ENCODE measurements around the gene HLA-DOB. TPM values are rescaled to one million over a fixed set of nuclear protein-coding genes. Genes with fewer than 3 reads are reported as not detected.

Gene HLA-DOB
- polyA plus RNA-seq, 4 donors = 0.74 to 4.6 (median 2.7) TPM; not detected in 1

DNA sequence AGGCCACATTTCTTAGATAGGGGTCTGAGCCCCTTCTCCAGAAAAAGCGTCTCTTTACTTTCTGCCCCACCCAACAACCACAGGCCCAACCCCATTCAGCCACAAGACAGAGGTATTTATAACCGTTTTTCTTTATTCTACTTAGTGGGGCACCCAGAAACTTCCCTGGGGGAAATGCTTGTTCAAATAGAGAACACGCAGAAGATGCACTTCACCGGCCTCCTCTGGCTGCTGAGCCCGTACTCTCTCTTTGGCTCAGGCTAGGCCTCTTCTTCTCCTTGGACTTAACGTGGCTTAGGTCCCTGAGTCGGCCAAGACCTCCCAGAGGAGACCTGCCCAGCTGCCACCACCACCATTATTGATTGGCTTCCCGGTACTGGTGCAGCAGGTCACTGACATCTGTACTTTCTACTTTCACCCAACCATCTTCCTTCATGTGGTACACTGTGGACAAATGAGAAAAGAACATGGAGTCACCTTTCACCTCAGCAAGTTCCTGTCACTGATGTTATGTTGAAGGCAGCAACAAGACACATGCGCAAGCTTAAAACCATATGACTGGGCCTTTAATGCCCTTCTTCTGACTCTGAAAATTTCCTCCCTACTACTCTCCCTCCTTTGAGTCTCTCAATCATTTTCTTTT lies 23.9 kb upstream of the HLA-DOB start:
- Histone ChIP-seq H3K36me3 (ENCODE audit: control insufficient read depth in 3 of 3, insufficient read depth in 2 of 3, low read depth in 1 of 3, low read length in 3 of 3) (peaks cover 5 to 23% (median 8%) of the 10 kb centered on the region in 3 donors), H3K4me1 (ENCODE audit: control insufficient read depth in 3 of 3, insufficient read depth in 2 of 3, low read depth in 1 of 3, low read length in 2 of 3) (peaks cover 7 to 18% (median 10%) of the 10 kb centered on the region in 3 donors), H3K27ac (ENCODE audit: low read depth in 1 of 3, low read length in 2 of 3) (peak overlapping the region in 2 of 3 donors; percentile 24 to 79), H3K9me3 (ENCODE audit: control insufficient read depth in 2 of 2, insufficient read depth in 1 of 2, low read depth in 1 of 2, low read length in 1 of 2) (no peaks in the 10 kb centered on the region), H3K27me3 (ENCODE audit: control insufficient read depth in 3 of 3, insufficient read depth in 3 of 3, low read length in 3 of 3) (no peaks in the 10 kb centered on the region), H3K4me3 (ENCODE audit: low read depth in 1 of 3, low read length in 3 of 3) (no peak overlapping the region)
- DNase-seq (no peak), FAIRE-seq (no peak)
- 68 to 74% (median 70%) methylated on average over 8 to 9 of the region's 9 CpGs for WGBS, 3 donors

DNA sequence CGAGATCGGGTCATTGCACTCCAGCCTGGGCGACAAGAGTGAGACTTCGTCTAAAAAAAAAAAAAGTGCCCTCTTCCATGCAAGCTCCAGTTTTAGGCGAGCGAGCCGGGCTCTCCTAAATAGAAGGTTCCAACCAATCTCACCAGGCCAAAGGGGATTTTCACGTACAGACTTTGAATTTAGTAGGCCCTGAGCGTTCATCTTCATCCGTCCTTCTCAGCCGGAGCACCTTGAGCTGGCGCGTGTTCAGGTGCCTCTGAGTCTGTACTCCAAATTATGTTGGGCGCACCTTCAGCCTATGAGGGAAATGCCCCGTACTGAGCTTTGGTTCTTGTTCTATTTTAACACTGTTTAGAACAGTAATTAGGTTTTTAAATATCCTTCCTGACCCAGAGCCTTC lies 22.6 kb upstream of the HLA-DOB start:
- Histone ChIP-seq H3K27ac (ENCODE audit: low read depth in 1 of 3, low read length in 2 of 3) (peak overlapping the region in 1 of 3 donors; percentile 96), H3K9me3 (ENCODE audit: control insufficient read depth in 2 of 2, insufficient read depth in 1 of 2, low read depth in 1 of 2, low read length in 1 of 2) (no peaks in the 10 kb centered on the region), H3K27me3 (ENCODE audit: control insufficient read depth in 3 of 3, insufficient read depth in 3 of 3, low read length in 3 of 3) (no peaks in the 10 kb centered on the region), H3K4me3 (ENCODE audit: low read depth in 1 of 3, low read length in 3 of 3) (no peak overlapping the region), H3K4me1 (ENCODE audit: control insufficient read depth in 3 of 3, insufficient read depth in 2 of 3, low read depth in 1 of 3, low read length in 2 of 3) (peaks cover 5 to 18% (median 10%) of the 10 kb centered on the region in 3 donors), H3K36me3 (ENCODE audit: control insufficient read depth in 3 of 3, insufficient read depth in 2 of 3, low read depth in 1 of 3, low read length in 3 of 3) (peaks cover 5 to 27% (median 19%) of the 10 kb centered on the region in 3 donors)
- FAIRE-seq (no peak), DNase-seq (no peak)
- 82 to 87% (median 82%) methylated on average over 15 of the region's 15 CpGs for WGBS, 3 donors

DNA sequence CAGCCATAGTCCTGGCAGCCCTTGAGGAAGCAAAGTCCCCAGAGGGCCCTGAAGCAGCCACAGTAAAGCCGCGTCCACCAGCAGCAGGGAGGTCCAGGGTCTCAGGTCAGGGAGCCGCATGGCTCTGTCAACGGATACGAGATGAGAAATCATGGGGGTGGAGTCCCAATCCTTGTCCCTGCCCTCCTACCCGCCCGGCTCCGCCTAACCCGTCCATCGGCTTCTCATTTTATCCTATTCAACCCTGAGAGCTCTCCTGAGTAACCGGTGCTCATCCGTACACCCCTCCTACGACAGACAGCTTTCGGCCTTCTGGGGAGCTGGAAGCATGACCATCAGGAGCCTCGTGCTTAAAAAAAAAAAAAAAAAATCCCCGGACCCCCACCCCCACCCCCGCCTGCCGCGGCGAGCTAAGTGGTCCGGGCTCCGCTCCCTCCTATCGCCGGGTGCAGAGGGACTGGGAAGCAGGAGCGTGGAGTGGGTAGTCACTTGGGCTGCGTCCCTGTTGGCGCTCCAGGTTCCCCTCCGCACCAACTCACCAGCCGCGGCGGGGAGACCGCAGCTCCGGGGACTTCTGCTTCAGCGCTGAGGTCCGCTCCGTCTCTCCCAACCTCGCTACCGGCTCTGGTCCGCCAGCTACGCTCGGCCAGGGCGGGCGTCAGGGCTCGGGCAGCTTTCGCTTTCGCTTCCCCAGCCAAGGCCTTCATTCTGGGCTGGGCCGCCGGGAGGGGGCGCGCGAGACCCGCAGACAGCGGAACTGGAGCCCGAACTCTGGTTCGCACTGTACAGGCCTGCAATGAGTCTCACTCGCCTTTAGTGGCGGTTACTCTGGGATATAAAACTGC lies 21.5 kb upstream of the HLA-DOB start, which contains the start of gene TAP2:
TSS of gene TAP2 (minus strand) at position 626 of the 845 bp plus-strand sequence. CDS start at position 120, 506 bp downstream.
- peaks cover 5 to 18% (median 10%) of the 10 kb centered on the region in 3 donors for H3K4me1 ChIP-seq (ENCODE audit: control insufficient read depth in 3 of 3, insufficient read depth in 2 of 3, low read depth in 1 of 3, low read length in 2 of 3)
- FAIRE-seq = no peak
- WGBS, 3 donors = 0 to 1% (median 0%) methylated on average over 52 to 57 of the region's 57 CpGs
- DNase-seq = peak; percentile 94 to 98
- H3K27me3 ChIP-seq (ENCODE audit: control insufficient read depth in 3 of 3, insufficient read depth in 3 of 3, low read length in 3 of 3) = no peaks in the 10 kb centered on the region
- H3K36me3 ChIP-seq (ENCODE audit: control insufficient read depth in 3 of 3, insufficient read depth in 2 of 3, low read depth in 1 of 3, low read length in 3 of 3) = peaks cover 5 to 27% (median 23%) of the 10 kb centered on the region in 3 donors
- peak within 1 kb of the TSS; percentile 73 to 92 (median 84) for H3K4me3 ChIP-seq (ENCODE audit: low read depth in 1 of 3, low read length in 3 of 3)
- H3K27ac ChIP-seq (ENCODE audit: low read depth in 1 of 3, low read length in 2 of 3) = peak within 1 kb of the TSS; percentile 61 to 96 (median 89)
- no peaks in the 10 kb centered on the region for H3K9me3 ChIP-seq (ENCODE audit: control insufficient read depth in 2 of 2, insufficient read depth in 1 of 2, low read depth in 1 of 2, low read length in 1 of 2)

DNA sequence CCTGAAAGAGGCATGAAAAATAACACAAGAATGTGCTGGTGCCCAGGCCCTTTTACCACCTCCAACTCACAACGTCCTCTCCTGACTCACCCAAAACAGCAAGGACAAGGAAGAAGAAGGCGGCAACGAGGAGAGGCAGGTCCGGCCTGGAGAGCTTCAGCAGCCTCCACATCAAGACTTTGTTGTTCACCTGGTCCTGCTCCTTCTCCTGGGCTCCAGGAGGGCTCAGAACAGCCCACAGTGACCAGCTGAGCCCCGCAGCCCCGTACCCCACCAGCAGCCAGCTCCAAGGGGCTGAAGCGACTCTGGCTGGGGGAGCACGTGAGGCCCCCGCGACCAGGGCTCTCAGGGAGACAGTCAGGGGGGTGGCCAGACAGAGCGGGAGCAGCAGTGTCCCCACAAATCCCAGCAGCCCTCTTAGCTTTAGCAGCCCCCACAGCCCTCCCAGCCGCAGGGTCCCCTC lies 20.9 kb upstream of the HLA-DOB start:
- peak overlapping the region; percentile 38 to 96 (median 89) for H3K27ac ChIP-seq (ENCODE audit: low read depth in 1 of 3, low read length in 2 of 3)
- DNase-seq = peak in 1 of 2 donors; percentile 31
- peaks cover 5 to 24% (median 23%) of the 10 kb centered on the region in 3 donors for H3K36me3 ChIP-seq (ENCODE audit: control insufficient read depth in 3 of 3, insufficient read depth in 2 of 3, low read depth in 1 of 3, low read length in 3 of 3)
- no peak for FAIRE-seq
- WGBS, 3 donors = 6 to 20% (median 13%) methylated on average over 12 of the region's 12 CpGs
- peak overlapping the region; percentile 73 to 92 (median 84) for H3K4me3 ChIP-seq (ENCODE audit: low read depth in 1 of 3, low read length in 3 of 3)
- no peaks in the 10 kb centered on the region for H3K27me3 ChIP-seq (ENCODE audit: control insufficient read depth in 3 of 3, insufficient read depth in 3 of 3, low read length in 3 of 3)
- peaks cover 5 to 15% (median 10%) of the 10 kb centered on the region in 3 donors for H3K4me1 ChIP-seq (ENCODE audit: control insufficient read depth in 3 of 3, insufficient read depth in 2 of 3, low read depth in 1 of 3, low read length in 2 of 3)
- no peaks in the 10 kb centered on the region for H3K9me3 ChIP-seq (ENCODE audit: control insufficient read depth in 2 of 2, insufficient read depth in 1 of 2, low read depth in 1 of 2, low read length in 1 of 2)

DNA sequence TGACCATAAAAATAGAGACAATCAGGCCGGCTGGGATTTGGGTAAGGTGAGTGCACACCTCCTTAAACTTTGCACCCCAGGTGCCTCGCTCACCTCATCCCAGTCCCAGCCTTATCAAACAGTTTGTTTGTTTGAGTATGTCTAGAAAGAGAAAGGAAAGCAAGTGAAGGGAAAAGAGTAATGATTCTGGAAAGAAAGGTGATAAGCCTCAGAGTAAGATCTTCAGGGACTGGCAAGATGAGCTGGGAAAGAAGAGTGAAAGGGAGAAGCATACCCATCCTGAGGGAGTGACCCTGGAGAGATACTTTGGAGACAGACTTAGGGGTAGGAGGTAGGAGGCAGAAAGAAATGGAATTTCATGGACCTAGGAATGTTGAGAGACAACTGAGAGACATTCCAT lies 20.1 kb upstream of the HLA-DOB start:
- H3K36me3 ChIP-seq (ENCODE audit: control insufficient read depth in 3 of 3, insufficient read depth in 2 of 3, low read depth in 1 of 3, low read length in 3 of 3) = peaks cover 0 to 23% (median 21%) of the 10 kb centered on the region in 3 donors
- WGBS, 3 donors = 15 to 60% (median 29%) methylated on average over 2 of the region's 2 CpGs

DNA sequence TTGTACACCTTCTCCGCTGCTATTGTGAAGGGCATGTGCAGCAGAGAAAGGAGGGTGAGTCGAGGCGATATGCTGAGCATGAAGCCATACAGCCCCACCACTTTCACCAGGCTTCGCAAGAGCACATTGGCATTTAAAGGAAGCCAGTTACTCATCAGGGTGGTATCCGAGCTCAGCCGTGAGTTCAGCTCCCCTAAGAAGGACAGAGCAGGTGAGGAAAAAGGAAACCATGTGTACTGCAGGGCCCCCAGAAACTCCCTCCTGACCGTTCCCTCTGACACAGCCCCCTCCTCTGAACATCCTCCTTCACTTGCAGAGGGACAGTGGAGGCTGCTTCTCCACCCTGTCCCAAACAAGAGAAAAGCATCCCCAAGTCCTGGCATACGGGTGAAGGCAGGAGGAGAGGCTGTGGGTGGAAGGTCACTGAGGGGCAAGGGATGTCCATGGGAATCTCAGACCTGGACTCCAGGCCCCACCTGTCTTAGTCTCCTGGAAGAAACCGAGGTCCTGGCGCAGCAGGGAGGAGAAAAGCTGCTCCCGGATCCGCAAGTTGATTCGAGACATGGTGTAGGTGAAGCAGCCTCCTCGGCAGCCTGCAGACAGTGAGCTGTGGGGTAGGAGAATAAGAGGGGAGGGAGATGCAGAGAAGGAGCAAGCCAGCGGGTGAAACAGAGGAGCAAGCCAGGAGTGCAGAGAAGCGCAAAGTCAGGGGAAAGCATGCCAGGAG lies 18.5 kb upstream of the HLA-DOB start:
- FAIRE-seq (no peak), DNase-seq (no peak)
- H3K4me3 ChIP-seq (ENCODE audit: low read depth in 1 of 3, low read length in 3 of 3) = no peak overlapping the region
- peaks cover 0 to 29% (median 15%) of the 10 kb centered on the region in 3 donors for H3K36me3 ChIP-seq (ENCODE audit: control insufficient read depth in 3 of 3, insufficient read depth in 2 of 3, low read depth in 1 of 3, low read length in 3 of 3)
- H3K4me1 ChIP-seq (ENCODE audit: control insufficient read depth in 3 of 3, insufficient read depth in 2 of 3, low read depth in 1 of 3, low read length in 2 of 3) = peaks cover 0 to 5% (median 2%) of the 10 kb centered on the region in 3 donors
- no peak overlapping the region for H3K27ac ChIP-seq (ENCODE audit: low read depth in 1 of 3, low read length in 2 of 3)
- no peaks in the 10 kb centered on the region for H3K27me3 ChIP-seq (ENCODE audit: control insufficient read depth in 3 of 3, insufficient read depth in 3 of 3, low read length in 3 of 3)
- H3K9me3 ChIP-seq (ENCODE audit: control insufficient read depth in 2 of 2, insufficient read depth in 1 of 2, low read depth in 1 of 2, low read length in 1 of 2) = no peaks in the 10 kb centered on the region
- WGBS, 3 donors = 93 to 96% (median 94%) methylated on average over 16 of the region's 16 CpGs

More for the DNA sequence above, 20.1 kb upstream of the HLA-DOB start:
- Histone ChIP-seq H3K27ac (ENCODE audit: low read depth in 1 of 3, low read length in 2 of 3) (no peak overlapping the region), H3K4me1 (ENCODE audit: control insufficient read depth in 3 of 3, insufficient read depth in 2 of 3, low read depth in 1 of 3, low read length in 2 of 3) (peaks cover 2 to 7% (median 5%) of the 10 kb centered on the region in 3 donors), H3K9me3 (ENCODE audit: control insufficient read depth in 2 of 2, insufficient read depth in 1 of 2, low read depth in 1 of 2, low read length in 1 of 2) (no peaks in the 10 kb centered on the region), H3K27me3 (ENCODE audit: control insufficient read depth in 3 of 3, insufficient read depth in 3 of 3, low read length in 3 of 3) (no peaks in the 10 kb centered on the region), H3K4me3 (ENCODE audit: low read depth in 1 of 3, low read length in 3 of 3) (no peak overlapping the region)
- no peak for FAIRE-seq
- DNase-seq = peak in 1 of 2 donors; percentile 20

DNA sequence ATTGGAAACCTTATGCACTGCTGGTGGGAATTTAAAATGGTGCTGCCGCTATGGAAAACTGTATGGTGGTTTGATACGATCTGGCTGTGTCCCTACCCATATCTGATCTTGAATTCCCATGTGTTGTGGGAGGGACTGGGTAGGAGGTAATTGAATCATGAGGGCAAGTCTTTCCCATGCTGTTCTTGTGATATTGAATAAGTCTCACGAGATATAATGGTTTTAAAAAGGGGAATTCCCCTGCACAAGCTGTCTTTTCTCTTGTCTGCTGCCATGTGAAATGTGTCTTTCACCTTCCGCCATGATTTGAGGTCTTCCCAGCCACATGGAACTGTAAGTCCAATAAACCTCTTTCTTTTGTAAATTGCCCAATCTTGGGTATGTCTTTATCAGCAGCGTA lies 16.9 kb upstream of the HLA-DOB start:
- Histone ChIP-seq H3K36me3 (ENCODE audit: control insufficient read depth in 3 of 3, insufficient read depth in 2 of 3, low read depth in 1 of 3, low read length in 3 of 3) (peaks cover 10 to 39% (median 29%) of the 10 kb centered on the region in 3 donors), H3K4me1 (ENCODE audit: control insufficient read depth in 3 of 3, insufficient read depth in 2 of 3, low read depth in 1 of 3, low read length in 2 of 3) (peaks cover 0 to 5% (median 2%) of the 10 kb centered on the region in 3 donors), H3K27ac (ENCODE audit: low read depth in 1 of 3, low read length in 2 of 3) (no peak overlapping the region), H3K9me3 (ENCODE audit: control insufficient read depth in 2 of 2, insufficient read depth in 1 of 2, low read depth in 1 of 2, low read length in 1 of 2) (no peaks in the 10 kb centered on the region), H3K4me3 (ENCODE audit: low read depth in 1 of 3, low read length in 3 of 3) (no peak overlapping the region), H3K27me3 (ENCODE audit: control insufficient read depth in 3 of 3, insufficient read depth in 3 of 3, low read length in 3 of 3) (no peaks in the 10 kb centered on the region)
- 81 to 87% (median 84%) methylated on average over 5 of the region's 5 CpGs for WGBS, 3 donors
- DNase-seq = no peak
- FAIRE-seq = no peak

DNA sequence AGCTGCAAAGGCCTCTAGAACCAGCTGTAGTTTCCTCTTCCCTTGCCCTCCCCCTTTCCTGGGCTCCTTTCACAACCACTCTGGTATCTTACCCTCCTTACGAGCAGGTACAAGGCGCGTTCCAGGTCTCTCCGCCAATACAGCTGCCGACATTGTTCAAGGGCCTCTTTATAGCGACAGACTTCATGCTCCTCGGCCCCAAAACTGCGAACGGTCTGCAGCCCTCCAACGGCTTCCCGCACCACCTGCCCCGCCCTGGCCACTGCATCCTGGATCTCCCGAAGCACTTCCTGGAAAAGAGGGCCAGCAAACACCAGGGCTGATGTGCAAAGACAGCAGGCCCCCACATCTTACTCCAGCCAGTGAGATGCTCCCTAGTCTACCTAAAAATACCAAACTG lies 15.7 kb upstream of the HLA-DOB start:
- Histone ChIP-seq H3K27ac (ENCODE audit: low read depth in 1 of 3, low read length in 2 of 3) (no peak overlapping the region), H3K4me3 (ENCODE audit: low read depth in 1 of 3, low read length in 3 of 3) (no peak overlapping the region), H3K4me1 (ENCODE audit: control insufficient read depth in 3 of 3, insufficient read depth in 2 of 3, low read depth in 1 of 3, low read length in 2 of 3) (peaks cover 0 to 2% (median under 1%) of the 10 kb centered on the region in 3 donors), H3K27me3 (ENCODE audit: control insufficient read depth in 3 of 3, insufficient read depth in 3 of 3, low read length in 3 of 3) (no peaks in the 10 kb centered on the region), H3K9me3 (ENCODE audit: control insufficient read depth in 2 of 2, insufficient read depth in 1 of 2, low read depth in 1 of 2, low read length in 1 of 2) (no peaks in the 10 kb centered on the region), H3K36me3 (ENCODE audit: control insufficient read depth in 3 of 3, insufficient read depth in 2 of 3, low read depth in 1 of 3, low read length in 3 of 3) (peaks cover 13 to 40% (median 31%) of the 10 kb centered on the region in 3 donors)
- 84 to 91% (median 85%) methylated on average over 13 of the region's 13 CpGs for whole genome bisulfite sequencing, 3 donors
- no peak for DNase-seq
- FAIRE-seq = no peak
